HG03442 (cell line): ENCODE measurements around the gene TMEM150A.
"Not testable (repeated sequence)": the region's sequence is repeated elsewhere in the genome, so short reads cannot be mapped to it uniquely, and the experiment has no call there.

Source experiments
- ATAC-seq: cut with Tn5 transposase; IDR thresholded peaks from one replicate; pipeline ENCODE4 v1.9.1; 2021; ENCODE audit warnings: mild to moderate bottlenecking, moderate library complexity; ENCODE audit not compliant: unreplicated experiment

TMEM150A gene

DNA sequence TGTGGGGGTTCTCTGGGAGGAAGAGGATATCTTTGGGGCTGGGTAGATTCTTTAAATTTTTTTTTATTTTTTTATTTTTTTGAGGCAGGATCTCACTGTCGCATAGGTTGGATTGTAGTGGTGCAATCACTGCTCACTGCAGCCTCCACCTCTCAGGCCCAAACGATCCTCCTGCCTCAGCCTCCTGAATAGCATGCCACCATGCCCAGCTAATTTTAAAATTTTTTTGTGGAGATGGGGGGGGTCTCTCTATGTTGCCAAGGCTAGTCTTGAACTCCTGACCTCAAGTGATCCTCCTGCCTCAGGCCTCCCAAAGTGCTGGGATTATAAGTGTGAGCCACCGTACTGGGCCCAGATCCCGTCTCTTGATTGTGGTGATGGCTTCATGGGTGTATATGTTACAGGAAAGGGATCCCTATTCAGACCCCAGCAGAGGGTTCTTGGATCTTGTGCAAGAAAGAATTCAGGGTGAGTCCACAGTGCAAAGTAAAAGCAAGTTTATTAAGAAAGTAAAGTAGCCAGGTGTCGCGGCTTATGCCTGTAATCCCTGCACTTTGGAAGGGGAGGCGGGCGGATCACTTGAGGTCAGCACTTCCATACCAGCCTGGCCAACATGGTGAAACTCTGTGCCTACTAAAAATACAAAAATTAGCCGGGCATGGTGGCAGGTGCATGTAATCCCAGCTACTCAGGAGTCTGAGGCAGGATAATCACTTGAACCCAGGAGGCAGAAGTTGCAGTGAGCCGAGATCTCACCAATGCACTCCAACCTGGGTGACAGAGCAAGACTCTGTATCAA lies 11.4 kb upstream of the TMEM150A start:
- no peak for ATAC-seq

GRCh38 chr2:85611705-85612587 lies 9.4 kb upstream of the TMEM150A start, which contains the start of gene C2orf68:
Gene C2orf68 (minus strand): TSS chr2:85612066. CDS start chr2:85611984, 82 bp downstream.
- ATAC-seq = peak; percentile 70

- no peak for ATAC-seq
These were observed 8.8 kb upstream of the TMEM150A start for GRCh38 chr2:85611217-85611704.

- no peak for ATAC-seq
These were observed 5.0 kb upstream of the TMEM150A start for GRCh38 chr2:85607268-85608215.

- ATAC-seq = no peak
These were observed 3.6 kb upstream of the TMEM150A start for GRCh38 chr2:85606116-85606455.

DNA sequence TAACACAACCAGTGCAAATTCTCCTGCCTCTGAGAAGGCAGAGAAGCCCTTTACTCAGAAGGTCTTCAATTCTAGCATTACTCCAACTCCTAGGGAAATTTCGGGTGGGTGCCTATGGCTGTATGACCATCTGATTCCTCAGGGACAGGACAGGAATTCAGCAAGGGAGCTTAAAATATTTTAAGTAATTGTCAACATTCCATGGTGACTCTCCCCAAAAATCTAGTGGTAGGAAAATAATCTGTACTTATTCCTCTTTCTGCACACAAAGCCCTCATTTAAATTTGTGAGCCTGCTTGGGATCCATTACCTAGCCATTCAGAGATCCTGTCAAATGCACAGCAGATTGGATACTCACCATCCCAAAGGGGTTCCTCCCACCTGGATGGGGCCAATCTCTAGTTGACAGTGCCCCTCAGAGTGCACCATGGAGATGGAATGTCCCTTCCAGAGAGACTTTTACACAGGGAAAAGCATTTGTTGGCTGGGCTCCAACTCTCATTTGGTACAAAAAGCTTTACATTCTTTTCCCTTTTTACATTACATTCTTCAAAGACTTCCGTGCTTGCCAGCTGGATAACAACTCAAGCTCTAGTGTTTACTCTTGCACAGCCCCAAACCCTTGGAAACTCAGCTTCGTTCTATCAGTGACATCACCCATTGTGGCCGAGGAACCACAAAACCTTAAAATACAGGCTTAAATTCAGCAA lies 3.1 kb upstream of the TMEM150A start:
- ATAC-seq = no peak

DNA sequence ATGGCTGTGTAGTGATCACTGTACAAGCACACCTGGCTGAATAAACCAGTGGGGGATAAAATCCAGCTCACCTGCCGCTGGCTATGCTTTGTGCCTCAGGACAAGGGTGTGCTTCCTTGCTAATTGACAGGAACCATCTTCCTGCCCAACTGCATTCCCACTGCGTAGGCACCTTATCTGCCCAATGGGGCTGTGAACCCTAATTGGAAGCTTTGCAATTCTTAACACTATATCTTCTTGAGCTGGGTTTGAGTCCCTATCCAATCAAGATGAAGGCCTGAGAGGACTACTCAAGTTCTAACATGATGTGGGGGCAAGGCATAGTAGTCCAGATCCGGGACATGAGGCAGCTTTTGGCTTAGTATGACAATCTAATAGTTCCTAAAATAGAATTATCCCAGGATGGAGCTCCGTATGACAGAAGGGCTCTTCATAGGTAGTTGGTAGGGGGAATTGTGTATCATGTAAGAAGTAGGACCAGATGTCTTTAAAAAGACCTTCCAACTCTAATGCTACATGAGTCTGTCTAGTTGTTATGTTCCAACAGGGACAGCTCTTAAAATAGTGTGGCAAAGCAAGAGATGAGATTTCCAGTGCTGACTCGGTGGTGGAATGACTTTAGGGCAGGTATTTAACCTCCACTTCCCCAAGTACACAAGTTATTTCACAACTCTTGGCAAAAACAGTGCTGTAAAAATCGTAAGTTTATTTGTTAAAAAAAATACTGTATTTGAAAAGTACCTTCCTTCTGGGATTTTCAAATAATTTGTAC lies 2.3 kb upstream of the TMEM150A start:
- no peak for ATAC-seq

DNA sequence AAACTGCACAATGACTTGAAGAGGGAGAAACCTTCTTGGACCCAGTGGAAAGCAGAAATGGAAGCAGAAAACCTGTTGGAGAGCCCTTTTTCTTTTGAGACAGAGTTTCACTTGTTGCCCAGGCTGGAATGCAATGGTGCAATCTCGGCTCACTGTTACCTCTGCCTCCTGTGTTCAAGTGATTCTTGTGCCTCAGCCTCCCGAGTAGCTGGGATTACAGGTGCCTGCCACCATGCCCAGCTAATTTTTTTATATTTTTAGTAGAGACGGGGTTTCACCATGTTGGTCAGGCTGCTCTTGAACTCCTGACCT lies 1.6 kb upstream of the TMEM150A start:
- ATAC-seq = not testable (repeated sequence)

DNA sequence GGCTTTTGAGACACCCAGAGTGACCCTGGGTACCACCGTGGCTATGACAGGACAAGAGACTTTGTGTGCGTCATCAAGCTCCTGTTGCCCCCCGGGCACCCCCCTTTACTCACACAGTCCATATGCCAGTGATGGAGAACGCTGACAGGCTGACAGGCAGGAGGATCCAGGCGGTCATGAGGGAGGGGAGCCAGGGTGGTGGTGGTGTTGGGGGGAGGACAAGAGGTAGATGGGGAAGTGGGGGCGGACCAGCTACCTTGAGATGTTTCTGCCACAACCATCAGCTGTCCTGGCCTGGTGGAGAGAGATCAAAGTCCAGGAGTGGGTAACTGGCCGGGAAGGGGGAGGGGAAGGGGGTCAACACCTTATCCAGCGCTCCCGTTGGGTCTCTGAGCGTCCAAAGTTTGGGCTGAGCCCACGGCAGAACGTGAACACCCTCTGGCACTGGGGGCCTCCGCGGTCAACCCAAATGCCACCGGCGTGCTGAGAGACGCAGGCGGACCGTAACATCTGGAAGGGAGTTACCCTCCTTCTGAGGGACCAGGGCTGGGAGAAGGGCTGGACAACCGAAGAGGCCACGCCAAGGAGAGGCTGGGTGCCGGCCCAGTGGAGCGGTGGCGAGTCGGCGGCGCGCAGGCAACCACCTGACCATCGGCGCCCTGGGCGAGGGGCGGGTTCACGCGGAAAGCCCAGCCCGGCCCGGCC lies 575 bp downstream of the TMEM150A start:
- ATAC-seq = peak; percentile 35

DNA sequence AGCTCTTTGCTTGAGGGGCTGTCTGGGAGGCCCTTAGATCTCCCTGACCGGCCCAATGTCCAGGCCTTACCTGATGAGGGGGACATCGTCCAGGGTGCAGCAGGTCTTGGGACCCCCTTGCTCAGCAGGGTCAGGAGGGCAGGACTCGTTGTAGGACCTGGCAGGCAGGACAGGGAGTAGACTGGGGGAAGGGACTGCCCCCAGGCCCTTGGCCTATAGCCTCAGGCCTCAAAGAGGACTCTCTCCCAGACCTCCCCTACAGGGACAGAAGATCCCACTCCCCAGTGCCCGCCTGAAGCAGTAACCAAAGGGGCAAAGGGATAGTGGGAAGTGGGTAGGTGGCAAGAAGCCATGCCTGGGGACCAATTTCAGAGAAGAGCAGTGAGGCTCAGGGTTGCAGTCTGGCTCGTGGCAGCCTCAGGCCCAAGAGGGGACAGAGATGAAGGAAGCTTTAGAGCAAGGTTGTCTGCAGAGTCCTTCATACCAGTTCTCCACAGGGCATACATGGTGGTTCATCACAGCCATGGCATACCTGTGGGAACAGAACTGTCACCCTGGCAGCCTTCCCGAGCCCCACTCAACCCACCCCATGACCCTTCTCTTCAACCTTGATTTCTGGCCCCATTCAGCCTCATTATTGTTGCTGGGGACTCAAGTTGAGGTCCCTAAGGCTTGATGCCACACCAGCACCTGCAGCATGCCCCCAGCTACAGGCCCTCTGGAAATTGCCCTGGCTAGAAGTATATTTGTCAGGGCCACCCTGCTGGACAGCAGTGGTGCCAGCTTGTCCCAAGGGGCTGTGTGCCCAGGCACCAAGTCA lies 1.3 kb downstream of the TMEM150A start:
- no peak for ATAC-seq

DNA sequence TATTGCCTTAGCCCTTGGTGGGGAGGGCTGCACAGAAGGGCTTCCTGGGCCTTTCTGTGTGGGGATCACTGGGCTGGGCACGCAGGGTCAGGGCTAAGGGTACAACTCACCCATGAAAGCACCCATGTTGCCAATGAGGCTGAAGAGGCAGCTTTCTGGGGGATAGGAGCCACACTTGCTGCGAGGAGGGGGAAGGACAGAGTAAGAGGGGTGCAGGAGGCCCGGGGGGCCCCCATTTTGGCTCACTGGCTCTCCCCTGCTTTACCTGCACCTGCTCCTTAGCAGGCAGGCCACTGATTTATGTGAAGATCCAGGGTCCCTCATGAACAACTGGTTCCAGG lies 2.3 kb downstream of the TMEM150A start:
- no peak for ATAC-seq

DNA sequence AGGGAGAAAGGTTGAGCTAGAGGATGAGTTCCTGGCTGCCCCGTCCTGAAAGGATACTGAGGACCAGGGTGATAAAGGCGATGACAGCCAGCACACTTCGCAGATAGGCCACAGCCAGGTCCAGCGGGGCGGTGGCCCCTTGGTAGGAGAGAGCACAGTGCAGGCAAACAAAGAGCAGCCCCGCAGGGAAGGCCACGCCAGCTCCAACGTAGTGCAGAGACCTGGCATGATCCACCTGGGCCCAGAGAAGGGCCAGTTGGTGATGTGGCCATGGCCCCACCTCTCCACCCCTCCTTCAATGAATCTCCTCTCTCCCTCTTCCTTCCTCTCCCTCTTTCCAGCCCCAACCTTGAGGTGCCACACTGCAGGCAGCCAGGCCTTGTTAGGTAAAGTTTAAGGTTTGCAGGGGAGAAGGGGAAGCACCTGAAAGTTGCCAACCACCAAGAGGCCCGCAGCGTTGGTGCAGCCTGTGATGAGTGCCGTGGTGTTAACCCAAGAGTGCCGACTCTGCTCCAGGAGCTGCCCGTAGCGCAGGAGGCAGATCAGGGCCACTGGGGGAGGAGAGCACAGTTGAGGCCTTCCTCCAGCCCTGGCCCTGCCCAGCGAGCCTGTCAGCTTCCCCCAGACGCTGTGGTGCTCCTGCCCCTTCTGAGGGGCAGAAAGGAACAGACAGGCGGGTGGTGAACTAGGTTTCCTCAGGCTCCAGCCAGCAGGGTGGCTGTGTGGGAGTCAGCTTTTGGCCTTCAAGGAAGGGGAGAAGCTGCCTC lies 2.8 kb downstream of the TMEM150A start:
- ATAC-seq = no peak

DNA sequence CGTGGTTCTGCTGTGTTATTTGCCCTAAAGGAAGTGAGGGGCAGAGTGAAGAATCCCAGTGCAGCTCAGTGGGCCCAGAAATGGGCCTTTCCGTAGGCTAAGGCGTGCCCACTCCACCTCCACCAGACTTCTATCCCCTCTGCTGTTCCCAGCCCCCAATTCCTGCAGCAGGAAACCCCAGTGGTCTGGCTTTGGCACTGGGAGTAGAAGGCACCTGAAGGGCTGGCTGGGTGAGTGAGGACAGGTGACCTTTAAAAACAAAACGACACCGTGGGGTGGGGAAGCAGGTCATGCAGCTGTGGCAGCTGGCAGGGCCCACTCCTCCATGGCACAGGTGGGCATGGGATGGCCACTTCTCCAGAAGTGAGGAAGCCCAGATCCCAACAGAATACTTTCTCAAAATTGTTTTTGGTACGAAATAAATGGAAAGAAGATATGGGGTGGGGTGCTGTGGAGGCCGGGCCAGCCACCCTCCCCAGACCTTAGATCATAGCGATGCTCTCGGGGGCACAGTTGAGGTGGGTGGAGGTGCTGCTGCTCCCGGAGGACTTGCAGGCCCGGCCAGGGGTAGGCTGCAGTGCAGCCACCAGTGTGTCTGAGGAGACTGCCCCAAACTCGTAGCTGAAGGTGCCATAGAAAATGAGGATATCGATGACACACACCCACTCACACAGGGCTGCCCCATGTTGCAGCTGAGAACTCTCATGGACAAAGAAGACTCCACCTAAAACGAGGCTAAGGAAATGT lies 3.7 kb downstream of the TMEM150A start:
- no peak for ATAC-seq

GRCh38 chr2:85597241-85597640 lies 5.3 kb downstream of the TMEM150A start:
- ATAC-seq = no peak

DNA sequence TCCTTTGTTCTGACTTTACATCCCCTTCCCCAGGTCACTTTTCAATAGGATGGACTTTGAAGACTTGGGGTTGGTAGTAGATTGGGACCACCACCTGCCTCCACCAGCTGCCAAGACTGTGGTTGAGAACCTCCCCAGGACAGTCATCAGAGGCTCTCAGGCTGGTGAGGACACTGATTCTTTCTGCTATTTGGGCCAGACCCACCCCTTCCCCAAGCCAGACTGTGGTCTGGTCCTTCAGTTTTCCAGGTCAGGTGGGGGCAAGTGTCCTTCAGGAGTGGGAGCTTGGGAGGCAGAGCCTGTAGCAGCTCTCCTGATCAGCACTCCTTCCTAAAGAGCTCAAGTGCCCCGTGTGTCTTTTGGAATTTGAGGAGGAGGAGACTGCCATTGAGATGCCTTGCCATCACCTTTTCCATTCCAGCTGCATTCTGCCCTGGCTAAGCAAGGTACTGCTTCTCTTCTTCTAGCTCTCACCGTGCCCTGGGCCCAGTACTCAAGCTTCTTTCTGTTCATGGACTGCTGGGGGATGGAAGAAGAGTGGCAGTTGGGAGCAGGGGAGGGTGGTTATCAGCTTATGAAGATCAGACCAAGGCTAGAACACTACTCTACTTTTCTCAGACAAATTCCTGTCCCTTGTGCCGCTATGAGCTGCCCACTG lies 5.9 kb downstream of the TMEM150A start:
- ATAC-seq = no peak

DNA sequence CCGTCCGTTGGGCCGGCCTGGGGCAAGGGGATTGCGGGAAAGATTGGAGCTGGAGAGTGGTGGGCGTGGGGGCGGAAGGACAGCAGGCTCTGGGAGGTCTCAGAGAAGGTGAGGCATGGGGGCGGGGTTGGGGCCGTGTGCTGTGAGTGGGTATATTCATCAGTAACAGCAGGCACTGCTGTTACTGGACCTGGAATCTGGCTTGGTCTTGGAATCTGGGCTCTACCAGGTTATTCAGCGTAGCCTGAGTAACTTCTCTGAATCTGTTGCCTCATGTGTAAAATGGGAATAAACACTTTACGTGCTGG lies 6.5 kb downstream of the TMEM150A start:
- no peak for ATAC-seq
